Uterus (tissue), 4 donors: ENCODE results near the gene PLXNA2. TPM values are rescaled to one million over a fixed set of nuclear protein-coding genes. Genes with fewer than 3 reads are reported as not detected.

Source experiments
- DNase-seq, 2 donors: peaks; one replicate each; pipeline ENCODE4 v3.0.0-alpha.2; 2019 to 2020
- H3K27ac ChIP-seq, 2 donors: fragments of 200-600 bp; sonication (generic); 1 replicate in 1 of 2; 2 replicates in 1 of 2; pipeline ENCODE4 v1.5.1; 2016 to 2018
- H3K27me3 ChIP-seq, 2 donors: fragments of 200-600 bp; sonication (generic); one replicate each; pipeline ENCODE4 v1.5.1; 2018 to 2019; ENCODE audit warnings: control low read depth in 1 of 2
- H3K36me3 ChIP-seq, 2 donors: fragments of 200-600 bp; sonication (generic); one replicate each; pipeline ENCODE4 v1.5.1; 2019; ENCODE audit warnings: control low read depth in 1 of 2
- H3K4me1 ChIP-seq, 2 donors: fragments of 200-600 bp; sonication (generic); one replicate each; pipeline ENCODE4 v1.5.1; 2018 to 2019; ENCODE audit warnings: control low read depth in 1 of 2
- H3K4me3 ChIP-seq, 2 donors: fragments of 200-600 bp; sonication (generic); 1 replicate in 1 of 2; 2 replicates in 1 of 2; pipeline ENCODE4 v1.5.1; 2018 to 2019; ENCODE audit warnings: mild to moderate bottlenecking in 1 of 2
- H3K9me3 ChIP-seq, 2 donors: fragments of 200-600 bp; sonication (generic); one replicate each; pipeline ENCODE4 v1.5.1; 2019; ENCODE audit warnings: control low read depth in 1 of 2
- POLR2A ChIP-seq, 2 donors: fragments of 450-650 bp; IDR thresholded peaks; one replicate each; pipeline ENCODE4 v1.6.1; 2016; ENCODE audit warnings: antibody characterized with exemption in 2 of 2, mild to moderate bottlenecking in 1 of 2, moderate library complexity in 1 of 2
- intact Hi-C: fragments of 100-400 bp; cut with DNase I; formaldehyde crosslinking; loops from one replicate; pipeline ENCODE4 v1.15.1; 2023; ENCODE audit warnings: low total_unique reads
- total RNA-seq, 4 donors: library from RNA; depleted of rRNA in 3 of 4; stranded (reverse); fragments of >200 nt in 3 of 4; gene quantifications; one replicate each; pipeline versions ENCODE4 v1.1.0 to v1.2.4, GENCODE V29; 2014 to 2023
- TF ChIP-seq, protein P1 (sequence below), 4 experiments: fragments of 200-600 bp in 2 of 4; fragments of 450-650 bp in 2 of 4; sonication (generic) in 2 of 4; IDR thresholded peaks; one replicate each; pipeline ENCODE4 v1.5.1; 2016 to 2019; ENCODE audit warnings: antibody characterized with exemption in 4 of 4, mild to moderate bottlenecking in 2 of 4, moderate library complexity in 1 of 4
- donor health status: DM: yes; HTN: yes; CAD: no.

PLXNA2 gene
- total RNA-seq, 4 donors from 2014 or later, result 5.4 to 94.5 (median 9.5) TPM

DNA sequence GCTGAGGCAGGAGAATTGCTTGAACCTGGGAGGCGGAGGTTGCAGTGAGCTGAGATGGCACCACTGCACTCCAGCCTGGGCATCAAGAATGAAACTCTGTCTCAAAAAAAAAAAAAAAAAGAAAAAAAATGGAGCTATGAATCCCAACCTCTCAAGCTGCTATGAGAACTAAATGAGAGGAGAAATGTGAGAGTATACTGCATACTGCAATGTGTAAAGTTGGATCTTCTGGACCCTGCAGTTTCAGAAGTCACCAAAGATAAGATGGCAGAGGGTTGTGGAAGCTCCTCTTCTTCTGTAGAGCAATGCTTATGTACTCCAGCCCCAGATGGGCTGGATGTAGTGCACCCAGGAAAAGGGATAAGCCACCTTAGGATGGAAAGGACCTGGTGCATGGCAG is 55.6 kb downstream of the PLXNA2 start:
- intact Hi-C loops, result no loop called here
- H3K36me3 ChIP-seq, result no peaks in the 10 kb centered on the region
- peak overlapping the region in 1 of 2 donors; percentile 65 for H3K27ac ChIP-seq
- no peak for TF ChIP-seq POLR2A (IDR thresholded peaks at IDR 0.05)
- TF ChIP-seq, protein P1, sequence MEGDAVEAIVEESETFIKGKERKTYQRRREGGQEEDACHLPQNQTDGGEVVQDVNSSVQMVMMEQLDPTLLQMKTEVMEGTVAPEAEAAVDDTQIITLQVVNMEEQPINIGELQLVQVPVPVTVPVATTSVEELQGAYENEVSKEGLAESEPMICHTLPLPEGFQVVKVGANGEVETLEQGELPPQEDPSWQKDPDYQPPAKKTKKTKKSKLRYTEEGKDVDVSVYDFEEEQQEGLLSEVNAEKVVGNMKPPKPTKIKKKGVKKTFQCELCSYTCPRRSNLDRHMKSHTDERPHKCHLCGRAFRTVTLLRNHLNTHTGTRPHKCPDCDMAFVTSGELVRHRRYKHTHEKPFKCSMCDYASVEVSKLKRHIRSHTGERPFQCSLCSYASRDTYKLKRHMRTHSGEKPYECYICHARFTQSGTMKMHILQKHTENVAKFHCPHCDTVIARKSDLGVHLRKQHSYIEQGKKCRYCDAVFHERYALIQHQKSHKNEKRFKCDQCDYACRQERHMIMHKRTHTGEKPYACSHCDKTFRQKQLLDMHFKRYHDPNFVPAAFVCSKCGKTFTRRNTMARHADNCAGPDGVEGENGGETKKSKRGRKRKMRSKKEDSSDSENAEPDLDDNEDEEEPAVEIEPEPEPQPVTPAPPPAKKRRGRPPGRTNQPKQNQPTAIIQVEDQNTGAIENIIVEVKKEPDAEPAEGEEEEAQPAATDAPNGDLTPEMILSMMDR (IDR thresholded peaks at IDR 0.05), result no peak
- H3K27me3 ChIP-seq, result no peaks in the 10 kb centered on the region
- no peak overlapping the region for H3K4me3 ChIP-seq
- H3K4me1 ChIP-seq, result peaks cover 7 to 8% of the 10 kb centered on the region in 2 donors
- no peak for DNase-seq
- no peaks in the 10 kb centered on the region for H3K9me3 ChIP-seq

DNA sequence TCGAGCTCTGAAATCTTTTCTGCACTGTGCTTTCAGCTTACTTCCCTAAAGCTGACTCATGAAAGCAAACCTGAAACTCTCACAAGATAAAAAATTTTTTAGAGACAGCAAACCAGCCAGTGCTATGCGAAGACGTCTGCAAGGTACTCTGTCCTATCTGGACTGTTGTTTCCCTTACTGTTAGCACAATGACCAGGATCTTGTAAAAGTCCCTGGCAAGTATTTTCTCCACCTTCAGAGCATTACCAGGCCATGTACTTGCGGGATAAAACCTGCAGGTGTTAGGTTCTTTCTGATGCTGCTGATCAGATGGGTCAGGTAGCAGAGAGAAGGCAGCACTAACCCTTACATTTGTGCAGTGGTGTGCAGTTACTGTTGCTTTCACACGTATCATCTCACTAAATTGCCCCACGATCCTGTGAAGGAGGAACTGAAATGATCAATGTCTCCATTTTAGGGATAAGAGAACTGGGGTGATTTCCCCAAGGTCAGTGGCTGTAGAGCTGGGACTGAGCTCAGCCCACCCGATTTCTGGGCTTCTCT is 56.6 kb downstream of the PLXNA2 start:
- Histone ChIP-seq H3K9me3 (no peaks in the 10 kb centered on the region), H3K27ac (no peak overlapping the region), H3K4me3 (no peak overlapping the region), H3K36me3 (no peaks in the 10 kb centered on the region), H3K27me3 (no peaks in the 10 kb centered on the region), H3K4me1 (peaks cover 11 to 17% of the 10 kb centered on the region in 2 donors)
- intact Hi-C loops, result no loop called here
- no peak for TF ChIP-seq POLR2A (IDR thresholded peaks at IDR 0.05)
- TF ChIP-seq, protein P1 (IDR thresholded peaks at IDR 0.05), result no peak
- DNase-seq, result no peak

DNA sequence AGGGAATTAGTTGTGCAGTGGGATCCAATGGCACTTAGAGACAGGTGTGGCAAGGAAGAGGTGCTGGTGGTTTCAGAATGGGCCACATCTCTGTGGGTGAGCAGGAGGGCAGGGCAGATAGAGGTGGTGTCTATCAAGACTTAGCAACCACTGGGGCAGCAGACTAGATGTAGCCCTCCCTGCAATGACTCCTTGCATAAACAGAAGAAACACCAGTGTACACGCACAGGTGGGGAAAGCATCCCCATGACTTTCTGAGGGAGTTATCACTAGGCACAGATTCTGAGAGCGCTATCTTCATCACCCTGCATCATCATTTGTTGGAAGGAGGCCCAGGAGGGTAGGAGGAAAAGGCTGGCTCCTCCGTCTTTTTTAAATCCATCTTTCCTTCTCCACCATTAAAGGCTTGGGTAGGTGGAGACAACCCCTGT is 58.4 kb downstream of the PLXNA2 start:
- peaks cover 16 to 34% of the 10 kb centered on the region in 2 donors for H3K4me1 ChIP-seq
- H3K4me3 ChIP-seq, result no peak overlapping the region
- peak overlapping the region in 1 of 2 donors; percentile 80 for H3K27ac ChIP-seq
- no peaks in the 10 kb centered on the region for H3K36me3 ChIP-seq
- no peak for DNase-seq
- no peaks in the 10 kb centered on the region for H3K9me3 ChIP-seq
- no peaks in the 10 kb centered on the region for H3K27me3 ChIP-seq
- intact Hi-C loops, result no loop called here
- no peak for TF ChIP-seq POLR2A (IDR thresholded peaks at IDR 0.05)
- TF ChIP-seq, protein P1 (IDR thresholded peaks at IDR 0.05), result no peak

DNA sequence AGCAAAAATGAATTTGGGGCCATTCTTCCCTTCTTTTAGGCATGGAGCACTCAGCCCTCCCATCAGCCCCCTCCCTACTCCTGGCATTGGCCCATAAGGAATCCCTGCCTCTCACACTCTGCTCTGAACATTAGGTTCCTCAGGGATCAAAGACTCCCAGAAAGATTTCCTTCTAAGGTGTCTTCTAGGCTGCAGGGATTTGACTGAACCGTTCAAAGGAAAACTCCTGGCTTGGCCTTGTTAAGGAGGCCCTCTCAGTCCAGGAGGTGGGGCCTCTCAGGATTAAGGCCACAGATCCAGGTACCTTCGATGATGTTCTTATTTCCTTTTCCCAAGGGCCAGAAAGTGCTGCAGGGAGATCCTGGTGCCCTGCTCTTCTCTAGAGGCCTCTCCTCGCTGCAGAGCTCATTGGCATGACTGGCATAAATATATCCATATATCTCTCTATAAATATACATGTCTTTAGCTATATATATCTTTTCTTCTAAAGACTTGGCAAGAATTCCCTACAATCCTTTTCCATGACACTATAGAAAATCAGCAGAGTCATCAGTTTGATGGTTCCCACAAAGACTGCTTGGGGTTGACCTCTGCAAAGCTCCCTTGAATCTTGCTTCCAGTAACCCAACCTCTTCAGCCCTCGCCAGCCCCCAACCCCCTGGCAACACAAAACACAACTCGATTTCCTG is 59.1 kb downstream of the PLXNA2 start:
- TF ChIP-seq, protein P1 (IDR thresholded peaks at IDR 0.05), result no peak
- no peak for TF ChIP-seq POLR2A (IDR thresholded peaks at IDR 0.05)
- H3K4me3 ChIP-seq, result no peak overlapping the region
- intact Hi-C loops, result no loop called here
- H3K9me3 ChIP-seq, result no peaks in the 10 kb centered on the region
- peaks cover 23 to 40% of the 10 kb centered on the region in 2 donors for H3K4me1 ChIP-seq
- H3K27ac ChIP-seq, result peak overlapping the region; percentile 63 to 80
- H3K36me3 ChIP-seq, result no peaks in the 10 kb centered on the region
- DNase-seq, result no peak
- H3K27me3 ChIP-seq, result no peaks in the 10 kb centered on the region
